H9 (cell line): Measurements from ENCODE around the gene AASDH. TPM values are rescaled to one million over a fixed set of nuclear protein-coding genes. Genes with fewer than 3 reads are reported as not detected.

Source experiments
- DNase-seq: peaks from one replicate; pipeline ENCODE4 v3.0.0-alpha.2; 2017
- H2AFZ ChIP-seq: one replicate; pipeline ENCODE4 v1.6.1; 2013; ENCODE audit warnings: mild to moderate bottlenecking, low read length, control low read depth, moderate library complexity
- H2AK5ac ChIP-seq: 2 replicates; pipeline ENCODE4 v1.6.1; 2013; ENCODE audit warnings: low read length, control low read depth, mixed read lengths; ENCODE audit not compliant: insufficient read length
- H2BK120ac ChIP-seq: one replicate; pipeline ENCODE4 v1.6.1; 2013; ENCODE audit warnings: low read depth, mild to moderate bottlenecking, low read length, control low read depth, inconsistent platforms; ENCODE audit not compliant: poor library complexity, severe bottlenecking
- H2BK12ac ChIP-seq: 2 replicates; pipeline ENCODE4 v1.6.1; 2013; ENCODE audit warnings: low read length, control low read depth, mixed read lengths, low read depth; ENCODE audit not compliant: insufficient read length
- H2BK15ac ChIP-seq: 2 replicates; pipeline ENCODE4 v1.6.1; 2013; ENCODE audit warnings: low read depth, low read length, control low read depth
- H2BK20ac ChIP-seq: one replicate; pipeline ENCODE4 v1.6.1; 2013; ENCODE audit warnings: low read depth, mild to moderate bottlenecking, low read length, control low read depth, inconsistent platforms; ENCODE audit not compliant: poor library complexity, severe bottlenecking
- H2BK5ac ChIP-seq: 2 replicates; pipeline ENCODE4 v1.6.1; 2013; ENCODE audit warnings: low read length, control low read depth, mixed read lengths; ENCODE audit not compliant: insufficient read length
- H3K14ac ChIP-seq: 2 replicates; pipeline ENCODE4 v1.6.1; 2013; ENCODE audit warnings: low read length, control low read depth; ENCODE audit not compliant: insufficient read depth
- H3K18ac ChIP-seq: 2 replicates; pipeline ENCODE4 v1.6.1; 2013; ENCODE audit warnings: low read depth, mild to moderate bottlenecking, mixed read lengths, low read length, control low read depth; ENCODE audit not compliant: insufficient read length
- H3K23ac ChIP-seq: 2 replicates; pipeline ENCODE4 v1.6.1; 2013; ENCODE audit warnings: low read length, control low read depth, mixed read lengths, low read depth; ENCODE audit not compliant: insufficient read length
- H3K23me2 ChIP-seq: 2 replicates; pipeline ENCODE4 v1.6.1; 2013; ENCODE audit warnings: low read depth, mild to moderate bottlenecking, mixed read lengths, low read length, control low read depth; ENCODE audit not compliant: insufficient read length, poor library complexity, severe bottlenecking
- H3K27ac ChIP-seq: 2 replicates; pipeline ENCODE4 v1.5.1; 2013; ENCODE audit warnings: low read length, control low read depth, mixed read lengths, low read depth; ENCODE audit not compliant: insufficient read length
- H3K27me3 ChIP-seq: 2 replicates; pipeline ENCODE4 v1.6.1; 2013; ENCODE audit warnings: low read length, control low read depth, inconsistent platforms; ENCODE audit not compliant: insufficient read depth
- H3K4ac ChIP-seq: 2 replicates; pipeline ENCODE4 v1.6.1; 2013; ENCODE audit warnings: low read depth, mild to moderate bottlenecking, control low read depth, inconsistent platforms, low read length, moderate library complexity
- H3K4me1 ChIP-seq: 2 replicates; pipeline ENCODE4 v1.6.1; 2013; ENCODE audit warnings: low read length, control low read depth, inconsistent platforms; ENCODE audit not compliant: insufficient read depth
- H3K4me2 ChIP-seq: 2 replicates; pipeline ENCODE4 v1.6.1; 2013; ENCODE audit warnings: low read length, control low read depth, mixed read lengths; ENCODE audit not compliant: insufficient read length, insufficient read depth
- H3K56ac ChIP-seq: 2 replicates; pipeline ENCODE4 v1.6.1; 2013; ENCODE audit warnings: low read depth, mild to moderate bottlenecking, mixed read lengths, low read length, control low read depth; ENCODE audit not compliant: insufficient read length
- H3K79me1 ChIP-seq: 2 replicates; pipeline ENCODE4 v1.6.1; 2013; ENCODE audit warnings: low read depth, mild to moderate bottlenecking, moderate library complexity, low read length, control low read depth, inconsistent platforms; ENCODE audit not compliant: insufficient read depth, poor library complexity, severe bottlenecking
- H3K79me2 ChIP-seq: 2 replicates; pipeline ENCODE4 v1.6.1; 2013; ENCODE audit warnings: low read length, control low read depth, inconsistent platforms; ENCODE audit not compliant: insufficient read depth
- H3K9ac ChIP-seq: 2 replicates; pipeline ENCODE4 v1.6.1; 2013; ENCODE audit warnings: low read length, control low read depth, mixed read lengths; ENCODE audit not compliant: insufficient read length; ENCODE audit errors: extremely low read depth
- H3K9me3 ChIP-seq: one replicate; pipeline ENCODE4 v1.6.1; 2013; ENCODE audit warnings: low read depth, low read length, inconsistent platforms; ENCODE audit not compliant: control insufficient read depth
- H3T11ph ChIP-seq: one replicate; pipeline ENCODE4 v1.6.1; 2013; ENCODE audit warnings: mild to moderate bottlenecking, low read length, control low read depth, inconsistent platforms
- H4K20me1 ChIP-seq: one replicate; pipeline ENCODE4 v1.6.1; 2013; ENCODE audit not compliant: control insufficient read depth, insufficient read length, insufficient read depth
- H4K5ac ChIP-seq: 2 replicates; pipeline ENCODE4 v1.6.1; 2013; ENCODE audit warnings: low read depth, mild to moderate bottlenecking, mixed read lengths, low read length, control low read depth; ENCODE audit not compliant: insufficient read length
- H4K8ac ChIP-seq: replicated peaks from 2 replicates; pipeline ENCODE4 v1.6.1; 2013; ENCODE audit warnings: low read length, control low read depth, mixed read lengths, low read depth; ENCODE audit not compliant: insufficient read length
- H4K91ac ChIP-seq: 2 replicates; pipeline ENCODE4 v1.6.1; 2013; ENCODE audit warnings: low read depth, mild to moderate bottlenecking, moderate library complexity, mixed read lengths, low read length, control low read depth; ENCODE audit not compliant: insufficient read length
- H3K27ac Mint-ChIP-seq, 3 experiments: 2 replicates in 2 of 3; 3 replicates in 1 of 3; pipeline ENCODE4 v1.8.0; 2020 to 2021; ENCODE audit warnings: mixed read lengths in 3 of 3, mild to moderate bottlenecking in 1 of 3, moderate library complexity in 1 of 3
- H3K27me3 Mint-ChIP-seq: 2 replicates; pipeline ENCODE4 v1.8.0; 2021; ENCODE audit warnings: low read depth, mild to moderate bottlenecking, moderate library complexity, mixed read lengths
- H3K36me3 Mint-ChIP-seq, 3 experiments: 2 replicates in 2 of 3; 3 replicates in 1 of 3; pipeline ENCODE4 v1.8.0; 2020 to 2021; ENCODE audit warnings: low read depth in 3 of 3, mixed read lengths in 3 of 3; ENCODE audit not compliant: insufficient read depth in 1 of 3
- H3K4me1 Mint-ChIP-seq, 2 experiments: 2 replicates each; pipeline ENCODE4 v1.8.0; 2020; ENCODE audit warnings: mixed read lengths in 2 of 2
- H3K4me3 Mint-ChIP-seq, 2 experiments: 2 replicates in 1 of 2; 3 replicates in 1 of 2; pipeline ENCODE4 v1.8.0; 2020 to 2021; ENCODE audit warnings: mild to moderate bottlenecking in 2 of 2, mixed read lengths in 2 of 2, moderate library complexity in 1 of 2
- H3K9me3 Mint-ChIP-seq, 2 experiments: 2 replicates in 1 of 2; 3 replicates in 1 of 2; pipeline ENCODE4 v1.8.0; 2020; ENCODE audit warnings: mild to moderate bottlenecking in 2 of 2, mixed read lengths in 2 of 2, moderate library complexity in 1 of 2
- WGBS: extraction: QIAGEN DNeasy Blood & Tissue Kit; methylation state at CpG from one replicate; pipeline ENCODE4 v1.1.7; 2013; ENCODE audit warnings: missing lambda C conversion rate, low lambda C conversion rate, mixed read lengths; ENCODE audit not compliant: insufficient read length; ENCODE audit errors: extremely low coverage; 5-methylcytosine and 5-hydroxymethylcytosine counted together
- total RNA-seq: library from RNA; stranded (reverse); gene quantifications from 2 replicates; pipeline ENCODE4 v1.2.1, GENCODE V29; 2021
- TF ChIP-seq, protein P1 (sequence below): fragments of 200-600 bp; sonication (generic); conservative IDR thresholded peaks from 3 replicates; pipeline ENCODE4 v1.8.0; 2021; ENCODE audit warnings: antibody characterized with exemption, mild to moderate bottlenecking

AASDH gene
- total RNA-seq, 1 experiment from 2014 or later, result 12.9 TPM

DNA sequence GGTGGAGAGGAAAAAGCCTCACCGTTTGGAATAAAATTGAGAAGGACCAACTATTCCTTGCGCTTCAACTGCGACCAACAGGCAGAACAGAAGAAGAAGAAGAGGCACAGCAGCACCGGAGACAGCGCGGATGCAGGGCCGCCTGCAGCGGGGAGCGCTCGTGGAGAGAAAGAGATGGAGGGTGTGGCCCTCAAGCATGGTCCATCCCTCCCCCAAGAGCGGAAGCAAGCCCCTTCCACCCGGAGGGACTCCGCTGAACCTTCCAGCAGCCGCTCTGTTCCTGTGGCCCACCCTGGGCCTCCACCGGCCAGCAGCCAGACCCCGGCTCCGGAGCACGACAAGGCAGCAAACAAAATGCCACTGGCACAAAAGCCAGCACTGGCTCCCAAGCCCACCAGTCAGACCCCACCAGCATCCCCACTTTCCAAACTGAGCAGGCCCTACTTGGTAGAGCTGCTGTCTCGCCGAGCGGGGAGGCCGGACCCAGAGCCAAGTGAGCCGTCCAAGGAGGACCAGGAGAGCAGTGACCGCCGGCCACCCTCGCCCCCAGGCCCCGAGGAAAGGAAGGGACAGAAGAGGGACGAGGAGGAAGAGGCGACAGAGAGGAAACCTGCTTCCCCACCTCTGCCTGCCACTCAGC is 71.2 kb downstream of the AASDH start:
- H2AFZ ChIP-seq, result no peak overlapping the region
- Mint-ChIP-seq H3K27me3 (no peaks in the 10 kb centered on the region), H3K36me3 (peaks cover 9 to 35% (median 19%) of the 10 kb centered on the region in 3 experiments), H3K4me1 (0 out of 4 replicates have a peak, but pooled peaks cover 0 to 3% of the 10 kb centered on the region in 2 experiments), H3K9me3 (no peaks in the 10 kb centered on the region), H3K27ac (peak overlapping the region in 1 of 3 experiments; percentile 75; a peak in 1 of 7 replicates), H3K4me3 (no peak overlapping the region)
- no peak overlapping the region for H3T11ph ChIP-seq
- no peak overlapping the region for H2BK12ac ChIP-seq
- TF ChIP-seq, protein P1, sequence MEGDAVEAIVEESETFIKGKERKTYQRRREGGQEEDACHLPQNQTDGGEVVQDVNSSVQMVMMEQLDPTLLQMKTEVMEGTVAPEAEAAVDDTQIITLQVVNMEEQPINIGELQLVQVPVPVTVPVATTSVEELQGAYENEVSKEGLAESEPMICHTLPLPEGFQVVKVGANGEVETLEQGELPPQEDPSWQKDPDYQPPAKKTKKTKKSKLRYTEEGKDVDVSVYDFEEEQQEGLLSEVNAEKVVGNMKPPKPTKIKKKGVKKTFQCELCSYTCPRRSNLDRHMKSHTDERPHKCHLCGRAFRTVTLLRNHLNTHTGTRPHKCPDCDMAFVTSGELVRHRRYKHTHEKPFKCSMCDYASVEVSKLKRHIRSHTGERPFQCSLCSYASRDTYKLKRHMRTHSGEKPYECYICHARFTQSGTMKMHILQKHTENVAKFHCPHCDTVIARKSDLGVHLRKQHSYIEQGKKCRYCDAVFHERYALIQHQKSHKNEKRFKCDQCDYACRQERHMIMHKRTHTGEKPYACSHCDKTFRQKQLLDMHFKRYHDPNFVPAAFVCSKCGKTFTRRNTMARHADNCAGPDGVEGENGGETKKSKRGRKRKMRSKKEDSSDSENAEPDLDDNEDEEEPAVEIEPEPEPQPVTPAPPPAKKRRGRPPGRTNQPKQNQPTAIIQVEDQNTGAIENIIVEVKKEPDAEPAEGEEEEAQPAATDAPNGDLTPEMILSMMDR, result no peak
- no peak overlapping the region for H3K27ac ChIP-seq
- H3K18ac ChIP-seq, result no peak overlapping the region
- H4K8ac ChIP-seq, result no peak overlapping the region
- H3K4me1 ChIP-seq, result no peaks in the 10 kb centered on the region
- H3K56ac ChIP-seq, result no peak overlapping the region
- H2BK5ac ChIP-seq, result no peak overlapping the region
- H3K4me2 ChIP-seq, result no peak overlapping the region
- no peaks in the 10 kb centered on the region for H3K79me2 ChIP-seq
- no peak overlapping the region for H3K4ac ChIP-seq
- no peaks in the 10 kb centered on the region for H3K9me3 ChIP-seq
- no peaks in the 10 kb centered on the region for H3K79me1 ChIP-seq
- H3K27me3 ChIP-seq, result no peaks in the 10 kb centered on the region
- no peak for DNase-seq
- no peaks in the 10 kb centered on the region for H3K23me2 ChIP-seq
- H3K23ac ChIP-seq, result no peak overlapping the region
- no peaks in the 10 kb centered on the region for H4K20me1 ChIP-seq
- WGBS, result no CpG with 5 or more reads among the region's 29 CpGs
- no peak overlapping the region for H2BK15ac ChIP-seq
- H3K9ac ChIP-seq, result no peak overlapping the region
- no peak overlapping the region for H4K91ac ChIP-seq
- H3K14ac ChIP-seq, result no peak overlapping the region; the same call in 1 of the 2 replicates
- no peak overlapping the region for H2BK120ac ChIP-seq
- no peak overlapping the region for H2AK5ac ChIP-seq
- H2BK20ac ChIP-seq, result no peak overlapping the region
- no peak overlapping the region for H4K5ac ChIP-seq
